HG03159 (cell line): ENCODE data around the gene LCP2.

Experiments
- ATAC-seq: cut with Tn5 transposase; IDR thresholded peaks from one replicate; pipeline ENCODE4 v1.9.1; 2021; ENCODE audit warnings: mild to moderate bottlenecking, moderate library complexity; ENCODE audit not compliant: unreplicated experiment

Gene LCP2

DNA sequence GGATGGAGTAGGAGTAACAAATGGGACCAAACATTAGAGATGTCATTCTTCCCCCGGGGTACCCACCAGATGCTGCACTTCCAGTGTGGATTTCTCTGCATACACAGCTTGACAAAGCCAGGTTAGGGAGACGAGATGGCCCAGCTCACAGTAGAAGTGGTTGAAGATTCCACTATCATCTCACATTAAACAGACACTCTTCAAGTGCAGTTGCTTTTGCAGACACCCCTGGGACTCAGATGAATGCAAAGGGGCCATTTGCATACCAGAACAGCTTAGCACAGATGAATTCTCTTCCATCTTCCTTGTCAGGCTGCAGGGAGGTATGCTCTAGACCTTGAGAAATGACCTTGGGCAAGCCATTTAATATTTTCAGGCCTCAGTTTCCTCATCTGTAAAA, 77.4 kb downstream of the LCP2 start:
- ATAC-seq, result no peak

DNA sequence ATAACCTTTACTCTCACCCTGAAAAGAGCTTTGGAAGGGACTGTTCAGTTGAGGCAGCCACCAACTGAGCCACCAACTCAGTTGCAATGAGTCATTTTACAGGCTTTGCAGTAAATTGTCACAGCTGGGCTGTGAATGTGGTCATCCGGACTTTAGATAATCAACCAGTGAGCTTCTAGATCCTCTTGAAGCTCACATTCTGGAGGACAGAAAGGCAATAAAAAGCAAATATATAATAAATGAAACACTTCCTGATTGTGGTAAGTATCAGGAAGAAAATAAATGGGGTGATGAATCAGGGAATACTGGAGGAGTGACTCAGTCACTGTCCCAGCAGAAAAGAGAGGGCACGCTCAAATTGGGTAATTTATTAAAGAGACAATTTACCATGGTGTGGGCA, 78.0 kb downstream of the LCP2 start:
- no peak for ATAC-seq

DNA sequence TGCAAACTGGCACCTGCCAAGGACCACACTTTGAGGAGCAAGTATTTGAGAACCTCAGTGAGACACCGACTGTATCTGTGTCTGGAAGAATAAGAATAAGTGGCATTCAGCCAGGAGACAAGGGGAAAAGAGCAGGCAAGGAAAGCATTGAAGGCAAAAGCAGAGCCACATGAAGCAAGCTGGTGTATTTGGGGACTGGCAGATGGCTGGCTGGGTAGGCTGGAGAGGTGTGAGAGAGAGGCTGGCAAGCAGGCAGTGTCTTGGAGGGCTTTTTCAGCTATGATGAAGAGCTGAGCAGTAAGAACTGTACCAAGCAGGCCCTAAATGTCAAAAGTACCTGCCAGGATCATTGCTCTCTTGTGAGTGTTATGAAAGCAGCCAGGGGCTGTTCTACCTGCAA, 78.9 kb downstream of the LCP2 start:
- ATAC-seq, result no peak

DNA sequence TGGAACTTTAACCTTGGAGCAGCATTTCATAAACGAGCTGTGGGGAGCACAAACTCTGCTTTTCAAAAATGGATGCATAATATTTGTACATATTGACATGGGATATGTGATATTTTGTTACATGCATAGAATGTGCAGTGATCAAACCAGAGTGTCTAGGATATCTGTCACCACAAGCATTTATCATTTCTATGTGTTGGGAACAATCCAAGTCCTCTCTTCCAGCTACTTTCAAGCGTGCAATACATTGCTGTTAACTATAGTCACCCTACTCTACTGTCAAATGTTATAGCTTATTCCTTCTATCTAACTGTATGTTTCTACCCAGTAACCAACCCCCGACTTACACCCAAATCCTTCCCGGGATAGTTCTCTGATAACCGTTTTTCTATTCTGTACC, 79.7 kb downstream of the LCP2 start:
- ATAC-seq, result no peak

DNA sequence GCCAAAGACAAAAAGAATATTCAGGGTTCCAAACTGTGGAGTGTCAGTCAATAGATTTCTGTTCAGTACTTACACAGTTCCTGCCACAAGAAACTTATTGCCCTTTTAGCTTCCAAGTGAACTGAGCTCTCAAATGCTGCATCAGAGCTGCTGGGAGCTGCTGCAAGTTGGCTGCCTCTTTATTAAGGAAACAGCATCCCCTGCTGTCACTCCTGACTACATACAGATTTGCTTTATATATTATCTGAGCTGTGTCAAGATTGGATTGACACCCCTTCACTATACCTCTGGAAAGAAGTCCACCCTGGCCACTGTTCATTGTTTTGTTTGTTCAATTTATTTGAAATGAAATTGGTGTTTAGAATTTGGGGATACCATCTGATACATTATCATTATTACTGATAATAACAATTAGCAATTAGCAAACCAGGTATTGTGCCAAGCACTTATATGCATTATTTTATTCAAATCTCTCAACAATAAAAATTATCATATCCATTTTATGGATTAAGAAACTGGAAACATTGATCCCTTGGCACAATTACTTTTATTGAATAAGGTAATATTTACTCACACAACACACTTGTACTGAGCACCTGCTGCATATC, 81.2 kb downstream of the LCP2 start:
- no peak for ATAC-seq

DNA sequence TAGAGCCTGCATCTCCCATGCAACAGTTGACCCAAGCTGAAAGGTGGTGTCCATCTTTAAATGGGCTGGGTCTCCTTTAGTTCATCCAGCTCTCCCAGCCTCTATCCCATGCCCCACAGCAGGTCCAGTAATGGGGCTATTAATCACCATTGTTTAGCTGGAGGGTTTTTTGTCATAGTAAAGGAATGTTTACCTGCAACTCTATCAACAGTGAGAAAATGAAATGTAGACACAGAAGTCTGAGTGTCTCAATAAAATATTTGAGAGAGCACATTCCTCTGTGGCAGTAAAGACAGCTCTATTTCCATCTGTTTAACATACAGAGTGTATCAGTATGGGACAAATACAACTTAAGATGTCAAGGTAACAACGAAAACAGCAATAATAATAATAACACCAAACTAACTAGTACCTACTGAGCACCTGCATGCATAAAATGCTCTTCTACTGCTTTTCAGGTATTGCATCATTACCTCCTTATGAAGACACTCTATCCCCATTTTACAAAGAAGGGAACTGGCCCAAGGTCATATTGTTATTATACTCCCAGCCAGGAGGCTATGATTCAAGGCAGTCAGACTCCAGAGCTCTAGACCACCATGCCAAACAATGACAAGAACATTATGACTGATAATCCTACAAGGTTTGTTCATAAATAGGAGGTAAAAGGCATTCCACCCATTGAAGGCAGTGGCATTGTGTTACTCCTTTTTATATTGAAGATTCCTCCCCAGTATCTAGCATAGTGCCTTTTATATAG, 85.8 kb downstream of the LCP2 start:
- no peak for ATAC-seq

DNA sequence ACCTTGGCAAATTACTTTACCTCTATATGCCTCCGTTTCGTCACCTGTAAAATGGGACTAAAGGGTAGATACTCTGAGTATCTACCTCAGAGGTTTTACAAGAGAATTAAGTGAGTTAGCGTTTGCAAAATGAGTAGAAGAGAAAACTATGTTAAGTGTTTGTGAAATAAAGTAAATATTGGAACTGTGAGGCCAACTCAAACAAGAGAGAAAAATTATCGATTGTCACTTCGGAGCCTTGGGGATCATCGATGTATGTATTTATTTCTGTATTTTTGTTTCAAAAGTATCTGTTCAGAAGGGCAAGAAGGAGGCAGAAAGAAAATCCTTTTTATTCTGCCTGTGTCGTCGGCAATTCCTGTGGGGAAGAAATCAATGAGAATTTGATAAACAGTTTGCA, 90.6 kb downstream of the LCP2 start:
- ATAC-seq, result no peak

DNA sequence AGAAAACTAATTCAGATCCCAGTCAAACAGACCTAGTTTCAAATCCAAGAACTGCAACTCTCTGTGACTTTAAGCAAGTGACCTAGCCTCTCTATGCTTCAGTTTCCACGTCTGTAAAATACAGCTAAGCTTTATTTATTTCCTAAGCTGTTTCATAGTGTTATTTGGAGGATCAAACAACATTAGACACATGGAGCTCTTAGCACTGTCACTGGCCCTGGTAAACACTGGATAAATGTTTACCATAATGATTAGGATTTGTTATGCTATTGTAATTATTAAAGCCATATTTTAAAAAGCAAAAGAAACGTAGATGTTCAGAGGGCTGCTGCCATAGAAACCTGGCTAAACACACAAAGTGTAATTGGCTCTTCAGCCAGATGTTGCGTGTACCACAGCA, 91.4 kb downstream of the LCP2 start:
- no peak for ATAC-seq

DNA sequence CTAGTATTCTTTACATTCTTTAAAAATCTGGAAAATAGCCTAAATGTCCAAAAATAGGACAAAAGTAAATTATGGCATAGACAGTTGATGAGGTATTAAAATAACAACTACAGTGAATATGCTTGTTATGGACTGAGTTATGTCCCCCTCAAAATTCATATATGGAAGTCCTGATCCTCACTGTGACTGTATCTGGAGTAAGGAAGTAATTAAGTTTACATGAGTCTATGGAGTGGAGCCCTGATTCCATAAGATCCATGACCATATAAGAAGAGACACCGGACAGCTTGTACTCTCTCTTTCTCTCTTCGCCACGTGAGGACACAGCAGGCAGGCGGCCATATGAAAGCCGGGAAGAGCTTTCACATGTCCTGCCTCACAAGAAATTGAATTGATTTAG, 93.4 kb downstream of the LCP2 start:
- no peak for ATAC-seq

DNA sequence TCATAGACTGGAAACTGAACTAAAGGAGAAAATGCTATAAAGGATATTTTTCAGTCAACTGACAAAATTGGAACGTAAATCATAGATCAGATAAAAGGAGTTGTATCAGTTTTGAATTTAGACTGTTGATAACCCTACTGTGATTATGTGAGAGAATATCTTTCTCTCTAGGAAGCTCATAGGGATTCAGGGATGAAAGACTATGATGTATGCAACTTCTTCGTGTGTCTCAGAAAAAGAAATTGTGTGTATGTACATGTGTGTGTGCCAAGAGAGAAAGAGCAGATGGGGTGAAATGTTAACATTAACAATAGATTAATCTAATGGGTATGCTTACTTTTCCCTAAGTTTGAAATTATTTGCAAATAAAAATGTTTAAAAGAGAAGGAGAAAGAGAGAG, 95.5 kb downstream of the LCP2 start:
- ATAC-seq, result no peak

DNA sequence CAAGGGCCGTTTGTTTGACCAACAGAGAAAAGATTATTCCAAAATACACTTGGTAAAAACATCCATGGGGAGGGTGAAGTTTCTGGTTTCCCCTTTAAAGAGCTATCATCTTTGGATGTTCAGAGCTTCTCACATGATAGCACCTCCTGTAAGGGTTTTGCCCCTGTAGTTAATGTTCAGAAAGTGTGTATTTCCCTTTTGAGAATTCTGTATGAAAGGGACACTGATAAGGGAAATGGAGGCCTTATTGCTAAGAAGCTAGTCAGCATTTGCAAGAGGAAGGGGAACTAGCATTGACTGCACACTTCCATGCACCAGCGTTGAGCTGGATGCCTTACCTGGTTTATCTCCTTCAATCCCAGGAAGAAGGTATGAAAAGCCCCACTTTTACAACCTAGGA, 96.3 kb downstream of the LCP2 start:
- ATAC-seq, result no peak

DNA sequence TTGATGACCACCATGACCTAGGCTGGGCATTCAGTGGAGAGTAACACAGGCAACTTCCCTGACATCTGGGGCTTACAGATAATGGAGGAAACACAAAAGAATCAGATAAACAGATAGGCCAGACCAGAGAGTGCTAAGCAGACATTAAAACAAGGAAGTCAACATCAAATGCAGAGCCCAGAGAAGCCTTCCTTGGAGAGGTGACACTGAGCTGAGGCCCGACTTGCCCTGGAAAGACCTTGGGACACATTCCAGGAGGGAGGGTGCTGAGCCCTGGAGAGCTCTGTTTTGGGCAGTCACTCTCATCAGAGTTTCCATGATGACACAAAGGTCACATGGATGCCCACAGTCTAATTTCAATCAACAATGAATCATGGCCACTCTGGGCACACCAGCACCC, 96.7 kb downstream of the LCP2 start:
- no peak for ATAC-seq
